GM12873 (cell line): ENCODE results near the gene IL34.

Experiments used
- TF ChIP-seq, protein P1 (sequence below): IDR thresholded peaks from 2 replicates; pipeline ENCODE4 v1.5.1; 2012; ENCODE audit warnings: low read depth, mild to moderate bottlenecking, moderate library complexity, low read length, control low read depth; ENCODE audit not compliant: insufficient read depth; ENCODE audit errors: missing control alignments

The IL34 gene

DNA sequence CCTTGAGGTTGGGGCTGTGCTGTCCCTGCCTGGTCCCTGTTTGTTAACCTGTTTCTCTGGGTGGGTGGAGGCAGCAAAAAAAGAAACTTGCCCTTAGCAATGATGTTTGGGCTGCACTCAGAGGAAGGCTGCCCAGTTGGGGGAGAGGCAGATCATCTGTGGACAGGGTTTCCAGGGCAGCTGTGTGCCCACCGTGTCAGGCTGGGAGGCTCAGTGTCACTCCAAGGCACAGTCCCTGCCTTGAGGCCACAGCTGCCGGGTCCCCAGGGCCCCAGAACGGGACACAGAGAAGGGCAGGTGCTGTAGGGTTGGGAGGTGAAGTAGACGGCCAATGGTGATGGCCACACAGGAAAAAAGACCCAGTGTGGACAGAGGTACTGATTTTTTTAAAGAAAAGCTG is 3.9 kb downstream of the IL34 start:
- TF ChIP-seq, protein P1, sequence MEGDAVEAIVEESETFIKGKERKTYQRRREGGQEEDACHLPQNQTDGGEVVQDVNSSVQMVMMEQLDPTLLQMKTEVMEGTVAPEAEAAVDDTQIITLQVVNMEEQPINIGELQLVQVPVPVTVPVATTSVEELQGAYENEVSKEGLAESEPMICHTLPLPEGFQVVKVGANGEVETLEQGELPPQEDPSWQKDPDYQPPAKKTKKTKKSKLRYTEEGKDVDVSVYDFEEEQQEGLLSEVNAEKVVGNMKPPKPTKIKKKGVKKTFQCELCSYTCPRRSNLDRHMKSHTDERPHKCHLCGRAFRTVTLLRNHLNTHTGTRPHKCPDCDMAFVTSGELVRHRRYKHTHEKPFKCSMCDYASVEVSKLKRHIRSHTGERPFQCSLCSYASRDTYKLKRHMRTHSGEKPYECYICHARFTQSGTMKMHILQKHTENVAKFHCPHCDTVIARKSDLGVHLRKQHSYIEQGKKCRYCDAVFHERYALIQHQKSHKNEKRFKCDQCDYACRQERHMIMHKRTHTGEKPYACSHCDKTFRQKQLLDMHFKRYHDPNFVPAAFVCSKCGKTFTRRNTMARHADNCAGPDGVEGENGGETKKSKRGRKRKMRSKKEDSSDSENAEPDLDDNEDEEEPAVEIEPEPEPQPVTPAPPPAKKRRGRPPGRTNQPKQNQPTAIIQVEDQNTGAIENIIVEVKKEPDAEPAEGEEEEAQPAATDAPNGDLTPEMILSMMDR = no peak

DNA sequence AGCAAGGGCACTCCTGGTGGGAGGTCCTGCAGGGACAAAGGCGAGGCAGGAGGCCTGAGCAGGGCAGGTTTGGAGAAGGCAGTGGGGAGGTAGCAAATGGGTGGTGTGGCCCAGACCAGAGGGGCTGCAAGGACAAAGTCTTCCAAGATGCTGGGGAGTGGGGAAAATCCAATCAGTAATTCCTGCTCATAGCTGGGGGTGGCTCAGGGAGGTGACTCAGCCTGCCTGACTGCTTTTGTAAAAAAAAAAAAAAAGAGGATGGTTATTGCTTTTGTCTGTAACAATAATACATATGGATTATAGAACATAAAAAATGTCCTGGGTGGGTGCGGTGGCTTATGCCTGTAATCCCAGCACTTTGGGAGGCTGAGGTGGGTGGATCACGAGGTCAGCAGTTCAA is 5.2 kb downstream of the IL34 start:
- TF ChIP-seq, protein P1 = no peak

DNA sequence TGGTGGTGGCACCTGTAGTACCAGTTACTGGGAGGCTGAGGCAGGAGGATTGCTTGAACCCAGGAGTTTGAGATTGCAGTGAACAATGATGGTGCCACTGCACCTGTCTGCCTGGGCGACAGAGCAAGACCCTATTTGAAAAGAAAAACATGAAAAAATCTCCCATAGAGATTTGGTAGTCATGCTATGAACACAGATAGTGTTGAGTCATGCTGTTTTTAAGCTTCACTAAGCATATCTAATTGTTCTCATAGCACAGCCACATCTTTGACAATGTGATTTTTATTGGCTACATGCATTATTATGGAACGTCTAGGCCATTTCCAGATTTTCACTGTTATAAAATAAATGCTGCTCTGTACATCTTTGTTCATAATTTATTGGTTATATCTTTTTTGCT is 6.0 kb downstream of the IL34 start:
- TF ChIP-seq, protein P1 = no peak

DNA sequence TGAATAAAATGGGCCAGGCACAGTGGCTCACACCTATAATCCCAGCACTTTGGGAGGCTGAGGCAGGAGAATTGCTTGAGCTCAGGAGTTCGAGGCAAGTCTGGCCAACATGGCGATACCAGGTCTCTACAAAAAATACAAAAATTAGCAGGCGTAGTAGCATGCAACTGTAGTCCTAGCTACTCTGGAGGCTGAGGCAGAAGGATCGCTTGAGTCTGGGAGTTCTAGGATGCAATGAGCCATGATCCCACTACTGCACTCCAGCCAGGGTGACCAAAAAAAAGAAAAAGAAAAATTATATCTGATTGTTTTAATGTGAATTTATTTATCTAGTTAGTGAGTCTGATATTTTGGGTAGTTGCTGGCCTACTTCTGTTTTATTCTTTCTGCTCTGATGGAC is 7.0 kb downstream of the IL34 start:
- TF ChIP-seq, protein P1 = no peak

DNA sequence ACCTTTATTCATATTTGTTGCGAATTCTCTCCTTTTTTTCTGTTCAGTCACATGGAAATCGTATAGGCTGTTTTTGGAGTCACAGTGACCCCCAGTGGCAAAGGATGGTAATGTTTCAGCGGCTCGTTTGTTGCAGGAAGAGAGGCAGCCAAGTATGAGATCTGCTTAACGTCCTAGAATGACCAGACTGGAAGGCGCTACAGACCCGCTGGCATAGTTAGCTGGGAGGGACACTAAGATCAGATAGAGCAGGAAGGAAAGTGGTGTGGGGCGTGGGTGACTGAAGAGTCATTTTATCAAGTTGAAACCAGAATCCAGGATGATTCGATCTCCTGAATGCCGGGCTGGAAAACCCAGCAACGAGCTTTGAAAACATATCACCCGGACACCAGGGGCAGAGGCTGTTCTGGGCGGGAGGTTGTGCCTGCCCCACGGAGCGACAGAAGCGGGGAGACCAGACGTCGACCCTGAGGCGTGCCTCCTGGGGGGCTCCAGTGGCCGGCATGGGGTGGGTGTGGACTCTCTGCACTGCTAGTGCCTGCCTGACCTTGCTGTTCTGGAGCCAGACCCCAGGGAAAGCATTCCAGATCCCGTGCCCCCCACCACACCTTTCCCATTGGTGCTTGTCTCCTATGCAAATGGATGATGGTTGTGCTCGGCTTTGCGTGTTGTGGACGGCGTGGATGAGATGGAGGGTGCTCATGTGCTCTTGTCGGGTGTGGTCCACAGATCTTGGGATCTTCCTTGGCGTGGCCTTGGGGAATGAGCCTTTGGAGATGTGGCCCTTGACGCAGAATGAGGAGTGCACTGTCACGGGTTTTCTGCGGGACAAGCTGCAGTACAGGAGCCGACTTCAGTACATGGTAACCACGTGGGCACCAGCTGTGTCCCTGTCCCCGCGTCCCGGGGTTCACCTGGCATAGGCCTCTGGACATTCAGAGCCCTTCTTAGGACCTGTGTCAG is 7.7 kb downstream of the IL34 start:
- TF ChIP-seq, protein P1 = peak; percentile 80

DNA sequence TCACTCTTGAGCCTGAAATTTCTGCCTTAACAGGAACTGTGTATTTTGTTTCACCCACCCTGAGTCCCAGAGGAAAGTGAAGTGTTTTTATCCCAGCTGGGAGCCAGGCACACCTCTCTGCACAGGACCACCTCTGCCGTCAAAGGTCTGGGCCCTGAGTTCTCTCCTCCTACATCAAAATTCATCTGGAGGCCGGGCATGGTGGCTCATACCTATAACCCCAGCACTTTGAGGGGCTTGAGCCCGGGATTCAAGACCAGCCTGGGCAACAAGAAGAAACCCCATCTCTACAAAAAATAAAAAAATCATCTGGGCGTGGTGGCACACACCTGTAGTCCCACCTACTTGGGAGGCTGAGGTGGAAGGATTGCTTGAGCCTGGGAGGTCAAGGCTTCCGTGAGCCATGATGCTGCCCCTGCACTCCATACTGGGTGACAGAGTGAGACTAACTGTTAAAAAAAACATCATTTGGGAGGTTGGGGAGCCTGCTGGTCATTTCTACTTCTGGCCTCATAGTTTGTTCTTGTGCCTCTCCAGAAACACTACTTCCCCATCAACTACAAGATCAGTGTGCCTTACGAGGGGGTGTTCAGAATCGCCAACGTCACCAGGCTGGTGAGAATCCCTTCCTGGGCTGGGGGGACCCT is 9.8 kb downstream of the IL34 start:
- TF ChIP-seq, protein P1 = no peak

DNA sequence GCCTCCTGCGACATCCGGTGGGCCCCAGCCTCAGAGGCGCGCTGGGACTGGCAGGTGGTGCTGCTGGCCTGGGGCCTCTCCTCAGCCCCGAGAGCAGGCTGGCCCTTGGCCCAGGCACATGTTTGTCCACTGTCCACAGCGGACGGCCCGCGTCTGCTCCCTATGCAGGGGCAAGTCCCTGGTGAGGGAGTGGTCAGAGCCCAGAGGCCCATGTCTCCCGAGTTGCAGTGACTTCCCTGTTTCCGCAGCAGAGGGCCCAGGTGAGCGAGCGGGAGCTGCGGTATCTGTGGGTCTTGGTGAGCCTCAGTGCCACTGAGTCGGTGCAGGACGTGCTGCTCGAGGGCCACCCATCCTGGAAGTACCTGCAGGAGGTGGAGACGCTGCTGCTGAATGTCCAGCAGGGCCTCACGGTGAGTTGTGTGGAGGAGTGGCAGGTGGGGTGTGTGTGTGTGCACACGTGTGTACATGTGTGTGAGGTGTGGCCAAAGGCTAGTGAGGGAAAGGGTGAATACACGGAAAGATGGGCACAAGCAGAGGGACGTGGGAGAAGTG is 10.4 kb downstream of the IL34 start:
- TF ChIP-seq, protein P1 = no peak
